Measurements from ENCODE around the gene PGR.

The PGR gene
- 0 to 0.11 (median 0.05) reads per million in 3 experiments for total RNA-seq

GRCh38 chr11:101129203-101129943 is at the start of gene PGR:
Gene PGR (minus strand): TSS chr11:101129813. CDS start chr11:101129070, 743 bp downstream.
- no peak for DNase-seq

GRCh38 chr11:101176381-101176780 is 46.8 kb upstream of the PGR start:
- no peak for DNase-seq

GRCh38 chr11:101169944-101170343 is 40.3 kb upstream of the PGR start:
- no peak for DNase-seq

- DNase-seq: no peak
Observed at GRCh38 chr11:101166038-101166437, 36.4 kb upstream of the PGR start.

- no peak for DNase-seq
Observed at GRCh38 chr11:101158119-101158518, 28.5 kb upstream of the PGR start.

GRCh38 chr11:101138245-101138930 is 8.8 kb upstream of the PGR start:
- no peak for DNase-seq

- DNase-seq: no peak
Observed at GRCh38 chr11:101133190-101133589, 3.6 kb upstream of the PGR start.

- no peak for DNase-seq
Observed at GRCh38 chr11:101128571-101129202, 926 bp downstream of the PGR start.

- no peak for DNase-seq
Observed at GRCh38 chr11:101127699-101128570, 1.7 kb downstream of the PGR start.

GRCh38 chr11:101127197-101127698 is 2.4 kb downstream of the PGR start:
- no peak for DNase-seq

GRCh38 chr11:101126551-101127196 is 2.9 kb downstream of the PGR start:
- DNase-seq: no peak

GRCh38 chr11:101115671-101116160 is 13.9 kb downstream of the PGR start:
- no peak for DNase-seq

GRCh38 chr11:101113540-101113939 is 16.1 kb downstream of the PGR start:
- no peak for DNase-seq

GRCh38 chr11:101104716-101105115 is 24.9 kb downstream of the PGR start:
- DNase-seq: no peak

- DNase-seq: no peak
Observed at GRCh38 chr11:101103433-101103832, 26.2 kb downstream of the PGR start.

GRCh38 chr11:101100601-101101000 is 29.0 kb downstream of the PGR start:
- DNase-seq: no peak

GRCh38 chr11:101096036-101096704 is 33.4 kb downstream of the PGR start:
- DNase-seq: no peak

GRCh38 chr11:101091781-101092180 is 37.8 kb downstream of the PGR start:
- DNase-seq: no peak

- no peak for DNase-seq
Observed at GRCh38 chr11:101090679-101091270, 38.8 kb downstream of the PGR start.

- no peak for DNase-seq
Observed at GRCh38 chr11:101083335-101083734, 46.3 kb downstream of the PGR start.

- DNase-seq: no peak
Observed at GRCh38 chr11:101082813-101083212, 46.8 kb downstream of the PGR start.
